Esophagus squamous epithelium (tissue), 5 donors: ENCODE results near the gene MYCBP2. TPM values are rescaled to one million over a fixed set of nuclear protein-coding genes. Genes with fewer than 3 reads are reported as not detected.
"Not testable (repeated sequence)": the region's sequence is repeated elsewhere in the genome, so short reads cannot be mapped to it uniquely, and the experiment has no call there.

Experiments used
- DNase-seq: peaks from one replicate; lab custom pipeline; 2025; lab: John Stamatoyannopoulos, UW
- H3K27ac ChIP-seq, 4 donors: fragments of 200-600 bp; sonication (generic); one replicate each; pipeline ENCODE4 v1.5.1; 2016 to 2019; ENCODE audit warnings: mild to moderate bottlenecking in 1 of 4
- H3K27me3 ChIP-seq, 4 donors: fragments of 200-600 bp; sonication (generic); 1 replicate in 3 of 4; 2 replicates in 1 of 4; pipeline versions ENCODE4 v1.5.1 to v1.6.0; 2017 to 2021; ENCODE audit warnings: antibody characterized with exemption in 1 of 4
- H3K36me3 ChIP-seq, 3 donors: fragments of 200-600 bp; sonication (generic); one replicate each; pipeline ENCODE4 v1.5.1; 2016 to 2019
- H3K4me1 ChIP-seq, 3 donors: fragments of 200-600 bp; sonication (generic); one replicate each; pipeline ENCODE4 v1.5.1; 2017 to 2019
- H3K4me3 ChIP-seq, 4 donors: fragments of 200-600 bp; sonication (generic); 1 replicate in 3 of 4; 2 replicates in 1 of 4; pipeline ENCODE4 v1.5.1; 2016 to 2019; ENCODE audit warnings: mild to moderate bottlenecking in 2 of 4, moderate library complexity in 1 of 4
- H3K9me3 ChIP-seq, 3 donors: fragments of 200-600 bp; sonication (generic); one replicate each; pipeline ENCODE4 v1.5.1; 2016 to 2019
- POLR2A ChIP-seq, 4 donors: fragments of 450-650 bp; IDR thresholded peaks; one replicate each; pipeline ENCODE4 v1.6.1; 2017; ENCODE audit warnings: antibody characterized with exemption in 4 of 4, mild to moderate bottlenecking in 4 of 4, moderate library complexity in 3 of 4
- WGBS, 2 donors: methylation state at CpG; one replicate each; pipeline ENCODE4 v1.1.5; 2018; 5-methylcytosine and 5-hydroxymethylcytosine counted together
- intact Hi-C: fragments of 100-400 bp; cut with DNase I; formaldehyde crosslinking; loops from one replicate; pipeline ENCODE4 v1.15.0; 2022
- total RNA-seq, 4 donors: library from RNA; depleted of rRNA; stranded (reverse); fragments of >200 nt; gene quantifications; one replicate each; pipeline ENCODE4 v1.1.0, GENCODE V29; 2016
- TF ChIP-seq, protein P1 (sequence below), 6 experiments: fragments of 450-650 bp in 4 of 6; fragments of 200-600 bp in 2 of 6; sonication (generic) in 2 of 6; IDR thresholded peaks; one replicate each; pipeline ENCODE4 v1.5.1; 2016 to 2019; ENCODE audit warnings: antibody characterized with exemption in 6 of 6, mild to moderate bottlenecking in 4 of 6, moderate library complexity in 4 of 6
- donor health status: DM: yes; HTN: yes; CAD: no.

The MYCBP2 gene
- total RNA-seq, 4 donors from 2014 or later: 80.9 to 167 (median 130) TPM

DNA sequence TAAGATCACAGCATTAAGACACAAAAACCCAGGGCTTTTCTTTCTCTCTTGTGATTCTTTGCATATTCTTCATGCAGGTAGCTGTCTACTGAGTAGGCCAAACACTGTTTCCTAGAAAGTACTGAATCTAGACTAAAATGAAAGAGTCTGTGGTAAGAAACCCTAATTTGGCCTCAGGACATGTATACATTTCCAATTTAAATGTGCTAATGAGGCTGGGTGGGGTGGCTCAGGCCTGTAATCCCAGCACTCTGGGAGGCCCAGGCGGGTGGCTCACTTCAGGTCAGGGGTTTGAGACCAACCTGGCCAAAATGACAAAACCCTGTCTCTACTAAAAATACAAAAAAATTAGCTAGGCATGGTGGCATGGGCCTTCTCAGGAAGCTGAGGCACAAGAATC lies 57.8 kb downstream of the MYCBP2 start:
- TF ChIP-seq POLR2A (IDR thresholded peaks at IDR 0.05): no peak
- TF ChIP-seq, protein P1, sequence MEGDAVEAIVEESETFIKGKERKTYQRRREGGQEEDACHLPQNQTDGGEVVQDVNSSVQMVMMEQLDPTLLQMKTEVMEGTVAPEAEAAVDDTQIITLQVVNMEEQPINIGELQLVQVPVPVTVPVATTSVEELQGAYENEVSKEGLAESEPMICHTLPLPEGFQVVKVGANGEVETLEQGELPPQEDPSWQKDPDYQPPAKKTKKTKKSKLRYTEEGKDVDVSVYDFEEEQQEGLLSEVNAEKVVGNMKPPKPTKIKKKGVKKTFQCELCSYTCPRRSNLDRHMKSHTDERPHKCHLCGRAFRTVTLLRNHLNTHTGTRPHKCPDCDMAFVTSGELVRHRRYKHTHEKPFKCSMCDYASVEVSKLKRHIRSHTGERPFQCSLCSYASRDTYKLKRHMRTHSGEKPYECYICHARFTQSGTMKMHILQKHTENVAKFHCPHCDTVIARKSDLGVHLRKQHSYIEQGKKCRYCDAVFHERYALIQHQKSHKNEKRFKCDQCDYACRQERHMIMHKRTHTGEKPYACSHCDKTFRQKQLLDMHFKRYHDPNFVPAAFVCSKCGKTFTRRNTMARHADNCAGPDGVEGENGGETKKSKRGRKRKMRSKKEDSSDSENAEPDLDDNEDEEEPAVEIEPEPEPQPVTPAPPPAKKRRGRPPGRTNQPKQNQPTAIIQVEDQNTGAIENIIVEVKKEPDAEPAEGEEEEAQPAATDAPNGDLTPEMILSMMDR (IDR thresholded peaks at IDR 0.05): no peak
- DNase-seq: no peak
- Histone ChIP-seq H3K9me3 (no peaks in the 10 kb centered on the region), H3K4me3 (no peak overlapping the region), H3K27ac (no peak overlapping the region), H3K36me3 (peaks cover 0 to 91% (median 0%) of the 10 kb centered on the region in 3 donors), H3K27me3 (no peaks in the 10 kb centered on the region), H3K4me1 (no peaks in the 10 kb centered on the region)
- 75 to 100% methylated on average over 1 of the region's 1 CpG for WGBS, 2 donors
- intact Hi-C loops: no loop called here

DNA sequence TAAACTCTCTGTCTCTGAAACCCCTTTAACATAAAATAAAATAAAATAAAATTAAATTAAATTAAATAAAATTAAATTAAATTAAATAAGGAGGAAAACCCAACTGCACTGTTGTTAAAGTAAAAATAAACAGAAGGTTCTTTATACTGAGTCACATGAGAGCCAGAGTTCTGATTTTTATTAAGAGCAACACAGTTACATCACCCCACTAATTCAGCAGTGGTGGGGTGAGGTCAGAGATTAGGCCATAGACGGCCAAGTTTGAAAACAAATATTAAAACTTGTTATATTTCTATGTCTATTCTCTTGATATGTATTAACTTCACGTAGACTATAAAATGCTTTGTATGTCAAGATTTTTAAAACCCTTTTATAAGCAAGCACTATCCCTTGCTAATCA lies 59.5 kb downstream of the MYCBP2 start:
- intact Hi-C loops: no loop called here

DNA sequence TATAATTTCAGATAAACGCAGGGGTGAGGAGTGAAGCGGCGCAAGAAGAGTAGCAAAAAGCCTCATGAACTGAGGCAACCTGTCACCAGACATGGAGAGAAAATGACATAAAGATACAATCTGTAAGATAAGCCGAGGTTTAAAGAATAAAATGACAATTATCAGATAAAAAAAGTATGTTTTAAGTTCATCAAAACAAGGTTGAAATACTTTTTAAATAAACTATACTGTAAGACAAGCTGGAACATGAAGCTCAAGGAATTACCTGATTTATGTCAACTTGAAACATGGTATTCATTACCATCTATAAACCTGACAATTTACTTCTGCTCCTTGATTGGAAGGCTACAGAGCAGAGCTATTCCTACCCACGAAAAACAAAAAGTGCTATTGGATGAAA lies 61.6 kb downstream of the MYCBP2 start:
- no peaks in the 10 kb centered on the region for H3K27me3 ChIP-seq
- 82% methylated on average over 5 of the region's 5 CpGs for WGBS, 2 donors
- DNase-seq: no peak
- no peak overlapping the region for H3K4me3 ChIP-seq
- H3K9me3 ChIP-seq: no peaks in the 10 kb centered on the region
- intact Hi-C loops: no loop called here
- peaks cover 0 to 92% (median 0%) of the 10 kb centered on the region in 3 donors for H3K36me3 ChIP-seq
- no peak for TF ChIP-seq POLR2A (IDR thresholded peaks at IDR 0.05)
- TF ChIP-seq, protein P1 (IDR thresholded peaks at IDR 0.05): no peak
- H3K27ac ChIP-seq: no peak overlapping the region
- no peaks in the 10 kb centered on the region for H3K4me1 ChIP-seq

More for the DNA sequence above, 59.5 kb downstream of the MYCBP2 start:
- H3K9me3 ChIP-seq: no peaks in the 10 kb centered on the region
- no peak overlapping the region for H3K4me3 ChIP-seq
- H3K4me1 ChIP-seq: no peaks in the 10 kb centered on the region
- peaks cover 0 to 92% (median 0%) of the 10 kb centered on the region in 3 donors for H3K36me3 ChIP-seq
- H3K27ac ChIP-seq: no peak overlapping the region
- 76 to 78% methylated on average over 2 of the region's 2 CpGs for WGBS, 2 donors
- no peak for DNase-seq
- H3K27me3 ChIP-seq: no peaks in the 10 kb centered on the region
- no peak for TF ChIP-seq POLR2A (IDR thresholded peaks at IDR 0.05)
- TF ChIP-seq, protein P1 (IDR thresholded peaks at IDR 0.05): no peak

DNA sequence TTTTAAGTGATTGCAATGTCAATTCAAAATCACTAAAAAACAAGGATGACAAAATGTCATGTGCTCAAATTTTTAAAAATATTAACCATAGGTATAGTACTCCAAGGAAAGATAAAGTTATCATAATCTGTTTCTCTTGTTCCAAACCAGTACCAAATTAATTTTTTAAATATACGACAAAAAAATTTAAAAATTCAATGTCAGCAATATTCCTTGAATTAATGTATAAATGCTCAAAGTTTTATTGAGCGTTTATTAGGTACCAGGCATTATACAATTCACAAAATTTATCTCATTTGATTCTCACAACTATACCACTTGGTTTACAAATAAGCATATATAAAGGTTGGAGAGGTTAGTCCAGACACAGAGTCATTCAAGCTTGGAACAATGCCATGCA lies 64.7 kb downstream of the MYCBP2 start:
- Histone ChIP-seq H3K4me1 (no peaks in the 10 kb centered on the region), H3K4me3 (no peak overlapping the region), H3K36me3 (peaks cover 0 to 93% (median 0%) of the 10 kb centered on the region in 3 donors), H3K27ac (no peak overlapping the region), H3K9me3 (no peaks in the 10 kb centered on the region), H3K27me3 (no peaks in the 10 kb centered on the region)
- DNase-seq: no peak
- intact Hi-C loops: no loop called here
- WGBS, 2 donors: 93 to 99% methylated on average over 2 of the region's 2 CpGs
- TF ChIP-seq, protein P1 (IDR thresholded peaks at IDR 0.05): no peak
- no peak for TF ChIP-seq POLR2A (IDR thresholded peaks at IDR 0.05)

DNA sequence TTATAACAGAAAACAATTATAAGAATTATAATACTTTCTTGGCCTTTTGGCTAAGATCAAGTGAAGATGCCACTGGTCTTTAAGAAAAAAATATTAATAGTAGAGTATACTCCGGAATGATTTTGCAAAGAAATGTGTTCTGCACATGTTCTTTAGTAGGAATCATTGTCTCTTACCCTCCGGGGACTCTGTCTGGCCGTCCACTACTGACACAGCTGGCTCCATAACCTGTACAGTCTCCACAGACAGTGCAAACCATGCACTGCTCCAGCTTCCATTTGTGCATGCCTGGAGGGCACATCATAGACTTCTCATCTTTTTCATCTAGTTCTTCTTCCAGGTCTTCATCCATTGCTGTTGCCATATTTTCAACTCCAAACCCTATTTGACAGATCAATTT lies 75.9 kb downstream of the MYCBP2 start:
- Histone ChIP-seq H3K27ac (no peak overlapping the region), H3K4me1 (no peaks in the 10 kb centered on the region), H3K27me3 (no peaks in the 10 kb centered on the region), H3K4me3 (no peak overlapping the region), H3K9me3 (no peaks in the 10 kb centered on the region), H3K36me3 (peaks cover 0 to 67% (median 5%) of the 10 kb centered on the region in 3 donors)
- intact Hi-C loops: no loop called here
- WGBS, 2 donors: 86 to 93% methylated on average over 3 of the region's 3 CpGs
- no peak for TF ChIP-seq POLR2A (IDR thresholded peaks at IDR 0.05)
- TF ChIP-seq, protein P1 (IDR thresholded peaks at IDR 0.05): no peak
- no peak for DNase-seq

DNA sequence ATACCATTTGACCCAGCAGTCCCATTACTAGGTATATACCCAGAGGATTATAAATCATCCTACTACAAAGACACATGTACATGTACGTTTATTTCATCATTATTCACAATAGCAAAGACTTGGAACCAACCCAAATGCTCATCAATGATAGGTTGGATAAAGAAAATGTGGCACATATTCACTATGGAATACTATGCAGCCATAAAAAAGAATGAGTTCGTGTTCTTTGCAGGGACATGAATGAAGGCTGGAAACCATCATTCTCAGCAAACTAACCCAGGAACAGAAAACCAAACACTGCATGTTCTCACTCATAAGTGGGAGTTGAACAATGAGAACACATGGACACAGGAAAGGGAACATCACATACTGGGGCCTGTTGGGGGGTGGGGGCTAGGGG lies 81.7 kb downstream of the MYCBP2 start:
- H3K27me3 ChIP-seq, H3K4me3 ChIP-seq, H3K9me3 ChIP-seq, H3K4me1 ChIP-seq, DNase-seq, H3K27ac ChIP-seq, intact Hi-C loops: not testable (repeated sequence)
- H3K36me3 ChIP-seq: peaks cover 0 to 74% (median under 1%) of the 10 kb centered on the region in 3 donors
- WGBS, 2 donors: 79% methylated on average over 2 of the region's 2 CpGs
